GM12878 (cell line): Measurements from ENCODE around the gene CHD9. TPM values are rescaled to one million over a fixed set of nuclear protein-coding genes. Genes with fewer than 3 reads are reported as not detected.

Experiments used
- CBFB ChIP-seq: IDR thresholded peaks from 2 replicates; pipeline ENCODE4 v1.6.1; 2016; ENCODE audit warnings: antibody characterized with exemption, low read depth
- ETV6 ChIP-seq, 2 experiments: fragments of 450-650 bp in 1 of 2; IDR thresholded peaks in 1 of 2; conservative IDR thresholded peaks in 1 of 2; 2 replicates each; pipeline ENCODE4 v1.6.1; 2014; ENCODE audit warnings: antibody characterized with exemption in 1 of 2, borderline replicate concordance in 1 of 2, low read depth in 1 of 2, mild to moderate bottlenecking in 1 of 2, moderate library complexity in 1 of 2
- GATAD2B ChIP-seq: fragments of 450-650 bp; conservative IDR thresholded peaks from 2 replicates; pipeline ENCODE4 v1.6.1; 2017; ENCODE audit warnings: low read depth, mild to moderate bottlenecking, moderate library complexity
- JUND ChIP-seq: IDR thresholded peaks from 2 replicates; pipeline ENCODE4 v1.6.1; 2012; ENCODE audit warnings: low read depth, mild to moderate bottlenecking, low read length, improper control_type of control experiment, moderate library complexity
- KDM1A ChIP-seq: fragments of 200-600 bp; sonication (generic); IDR thresholded peaks from 2 replicates; pipeline ENCODE4 v1.6.1; 2016; ENCODE audit warnings: borderline replicate concordance
- MTA2 ChIP-seq: fragments of 450-650 bp; IDR thresholded peaks from 2 replicates; pipeline ENCODE4 v1.6.1; 2016; ENCODE audit warnings: low read depth, mild to moderate bottlenecking, moderate library complexity
- POLR2AphosphoS5 ChIP-seq: IDR thresholded peaks from 2 replicates; pipeline ENCODE4 v1.6.1; 2011; ENCODE audit warnings: mild to moderate bottlenecking, low read length, inconsistent platforms
- SREBF1 ChIP-seq: IDR thresholded peaks from 2 replicates; pipeline ENCODE4 v1.6.1; 2012; ENCODE audit warnings: mild to moderate bottlenecking, low read length
- TAF1 ChIP-seq: IDR thresholded peaks from 2 replicates; pipeline ENCODE4 v1.6.1; 2011; ENCODE audit warnings: mild to moderate bottlenecking, low read depth, low read length, borderline replicate concordance
- TCF12 ChIP-seq: IDR thresholded peaks from 2 replicates; pipeline ENCODE4 v1.6.1; 2011; ENCODE audit warnings: low read depth, mild to moderate bottlenecking, low read length
- ZNF274 ChIP-seq: IDR thresholded peaks from one replicate; pipeline ENCODE4 v1.8.0; 2011; ENCODE audit not compliant: insufficient read length, insufficient read depth
- polyA plus RNA-seq, 11 experiments: library from polyadenylated mRNA; depleted of rRNA in 4 of 11; unstranded in 6 of 11; stranded (reverse) in 5 of 11; fragments of >200 nt; fragmentation: Nextera tagmentation in 4 of 11; fragmentation: Illumina TruSeq in 1 of 11; extraction: Ambion mirVana in 4 of 11; extraction: Trizol in 1 of 11; gene quantifications; 1 replicate in 1 of 11; 2 replicates in 10 of 11; pipeline versions ENCODE4 v1.2.1 to v1.2.3, GENCODE V29; 2011 to 2016; ENCODE audit warnings: inconsistent platforms in 2 of 11, missing spikeins in 2 of 11, low read depth in 1 of 11
- total RNA-seq, 4 experiments: library from RNA; depleted of rRNA in 3 of 4; stranded (reverse); fragments of >200 nt in 3 of 4; fragmentation: Illumina TruSeq in 1 of 4; extraction: Trizol in 1 of 4; gene quantifications; 2 replicates each; pipeline versions ENCODE4 v1.2.1 to v1.2.3, GENCODE V29; 2013 to 2021
- TF ChIP-seq, protein P1 (sequence below): fragments of 450-650 bp; IDR thresholded peaks from 2 replicates; pipeline ENCODE4 v1.6.1; 2014; ENCODE audit warnings: mild to moderate bottlenecking
- TF ChIP-seq, protein P2 (sequence below): fragments of 450-650 bp; IDR thresholded peaks from 2 replicates; pipeline ENCODE4 v1.6.1; 2017; ENCODE audit warnings: mild to moderate bottlenecking, moderate library complexity
- TF ChIP-seq, protein P3 (sequence below): IDR thresholded peaks from 2 replicates; pipeline ENCODE4 v1.6.1; 2012; ENCODE audit warnings: improper control_type of control experiment, low read depth, low read length; ENCODE audit not compliant: insufficient replicate concordance
- TF ChIP-seq, protein P4 (sequence below): fragments of 450-650 bp; IDR thresholded peaks from 2 replicates; pipeline ENCODE4 v1.6.1; 2018; ENCODE audit warnings: mild to moderate bottlenecking, low read depth, moderate library complexity; ENCODE audit not compliant: partially characterized antibody

The CHD9 gene
- total and polyA plus RNA-seq, 10 of the 15 experiments (the other 5 are each of a cell fraction or from before 2014, with no cell fraction given): 29.2 to 95.7 (median 54.3) TPM

DNA sequence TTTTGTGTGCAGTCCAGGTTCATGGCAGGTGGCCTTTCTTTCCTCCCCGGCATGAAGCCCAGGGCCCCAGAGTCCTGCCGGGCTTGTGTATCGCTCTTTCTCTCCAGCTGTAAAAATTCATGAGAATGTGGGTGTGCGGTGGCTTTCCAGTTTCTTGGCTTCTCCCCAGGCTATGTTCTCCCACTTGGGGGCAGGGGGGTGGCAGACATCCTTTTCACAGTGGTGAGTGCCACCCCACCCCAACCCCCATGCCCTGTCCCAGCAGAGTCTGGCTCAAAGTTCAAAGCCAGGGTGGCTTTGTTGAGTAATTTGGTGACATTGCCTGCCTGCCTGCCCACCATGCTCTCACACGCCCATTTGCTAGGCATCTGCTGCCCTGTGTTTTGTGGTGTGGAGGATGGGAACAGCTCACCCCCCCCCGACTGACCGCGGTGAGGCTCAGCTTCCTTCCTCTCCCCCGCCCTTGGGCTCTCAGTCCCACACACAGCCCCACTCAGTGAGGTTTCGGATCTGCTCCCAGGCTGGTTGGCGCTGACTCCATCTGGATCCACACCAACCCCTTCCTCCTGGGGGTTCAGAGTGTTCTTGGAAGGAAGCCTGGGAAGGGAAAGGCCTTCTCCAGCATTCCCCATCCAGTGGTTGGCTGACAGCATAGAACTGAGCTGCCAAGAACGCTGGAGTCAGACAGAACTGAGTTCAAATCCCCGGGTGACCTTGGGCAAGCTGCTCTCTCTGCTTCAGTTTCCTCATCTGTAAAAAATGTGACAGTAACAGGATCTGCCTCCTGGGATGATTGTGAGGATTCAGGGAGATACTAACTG, 36.0 kb downstream of the CHD9 start (continued):
- TF ChIP-seq, protein P1, sequence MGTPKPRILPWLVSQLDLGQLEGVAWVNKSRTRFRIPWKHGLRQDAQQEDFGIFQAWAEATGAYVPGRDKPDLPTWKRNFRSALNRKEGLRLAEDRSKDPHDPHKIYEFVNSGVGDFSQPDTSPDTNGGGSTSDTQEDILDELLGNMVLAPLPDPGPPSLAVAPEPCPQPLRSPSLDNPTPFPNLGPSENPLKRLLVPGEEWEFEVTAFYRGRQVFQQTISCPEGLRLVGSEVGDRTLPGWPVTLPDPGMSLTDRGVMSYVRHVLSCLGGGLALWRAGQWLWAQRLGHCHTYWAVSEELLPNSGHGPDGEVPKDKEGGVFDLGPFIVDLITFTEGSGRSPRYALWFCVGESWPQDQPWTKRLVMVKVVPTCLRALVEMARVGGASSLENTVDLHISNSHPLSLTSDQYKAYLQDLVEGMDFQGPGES: no peak
- 0 out of 2 replicates have a peak, but pooled peaks have one; percentile 63 for TF ChIP-seq GATAD2B
- no peak for TF ChIP-seq KDM1A
- no peak for TF ChIP-seq SREBF1
- no peak; the same call in 1 of the 2 replicates for TF ChIP-seq MTA2
- TF ChIP-seq, protein P2, sequence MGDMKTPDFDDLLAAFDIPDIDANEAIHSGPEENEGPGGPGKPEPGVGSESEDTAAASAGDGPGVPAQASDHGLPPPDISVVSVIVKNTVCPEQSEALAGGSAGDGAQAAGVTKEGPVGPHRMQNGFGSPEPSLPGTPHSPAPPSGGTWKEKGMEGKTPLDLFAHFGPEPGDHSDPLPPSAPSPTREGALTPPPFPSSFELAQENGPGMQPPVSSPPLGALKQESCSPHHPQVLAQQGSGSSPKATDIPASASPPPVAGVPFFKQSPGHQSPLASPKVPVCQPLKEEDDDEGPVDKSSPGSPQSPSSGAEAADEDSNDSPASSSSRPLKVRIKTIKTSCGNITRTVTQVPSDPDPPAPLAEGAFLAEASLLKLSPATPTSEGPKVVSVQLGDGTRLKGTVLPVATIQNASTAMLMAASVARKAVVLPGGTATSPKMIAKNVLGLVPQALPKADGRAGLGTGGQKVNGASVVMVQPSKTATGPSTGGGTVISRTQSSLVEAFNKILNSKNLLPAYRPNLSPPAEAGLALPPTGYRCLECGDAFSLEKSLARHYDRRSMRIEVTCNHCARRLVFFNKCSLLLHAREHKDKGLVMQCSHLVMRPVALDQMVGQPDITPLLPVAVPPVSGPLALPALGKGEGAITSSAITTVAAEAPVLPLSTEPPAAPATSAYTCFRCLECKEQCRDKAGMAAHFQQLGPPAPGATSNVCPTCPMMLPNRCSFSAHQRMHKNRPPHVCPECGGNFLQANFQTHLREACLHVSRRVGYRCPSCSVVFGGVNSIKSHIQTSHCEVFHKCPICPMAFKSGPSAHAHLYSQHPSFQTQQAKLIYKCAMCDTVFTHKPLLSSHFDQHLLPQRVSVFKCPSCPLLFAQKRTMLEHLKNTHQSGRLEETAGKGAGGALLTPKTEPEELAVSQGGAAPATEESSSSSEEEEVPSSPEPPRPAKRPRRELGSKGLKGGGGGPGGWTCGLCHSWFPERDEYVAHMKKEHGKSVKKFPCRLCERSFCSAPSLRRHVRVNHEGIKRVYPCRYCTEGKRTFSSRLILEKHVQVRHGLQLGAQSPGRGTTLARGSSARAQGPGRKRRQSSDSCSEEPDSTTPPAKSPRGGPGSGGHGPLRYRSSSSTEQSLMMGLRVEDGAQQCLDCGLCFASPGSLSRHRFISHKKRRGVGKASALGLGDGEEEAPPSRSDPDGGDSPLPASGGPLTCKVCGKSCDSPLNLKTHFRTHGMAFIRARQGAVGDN: 0 out of 2 replicates have a peak, but pooled peaks have one; percentile 16
- no peak for TF ChIP-seq ZNF274
- TF ChIP-seq, protein P3, sequence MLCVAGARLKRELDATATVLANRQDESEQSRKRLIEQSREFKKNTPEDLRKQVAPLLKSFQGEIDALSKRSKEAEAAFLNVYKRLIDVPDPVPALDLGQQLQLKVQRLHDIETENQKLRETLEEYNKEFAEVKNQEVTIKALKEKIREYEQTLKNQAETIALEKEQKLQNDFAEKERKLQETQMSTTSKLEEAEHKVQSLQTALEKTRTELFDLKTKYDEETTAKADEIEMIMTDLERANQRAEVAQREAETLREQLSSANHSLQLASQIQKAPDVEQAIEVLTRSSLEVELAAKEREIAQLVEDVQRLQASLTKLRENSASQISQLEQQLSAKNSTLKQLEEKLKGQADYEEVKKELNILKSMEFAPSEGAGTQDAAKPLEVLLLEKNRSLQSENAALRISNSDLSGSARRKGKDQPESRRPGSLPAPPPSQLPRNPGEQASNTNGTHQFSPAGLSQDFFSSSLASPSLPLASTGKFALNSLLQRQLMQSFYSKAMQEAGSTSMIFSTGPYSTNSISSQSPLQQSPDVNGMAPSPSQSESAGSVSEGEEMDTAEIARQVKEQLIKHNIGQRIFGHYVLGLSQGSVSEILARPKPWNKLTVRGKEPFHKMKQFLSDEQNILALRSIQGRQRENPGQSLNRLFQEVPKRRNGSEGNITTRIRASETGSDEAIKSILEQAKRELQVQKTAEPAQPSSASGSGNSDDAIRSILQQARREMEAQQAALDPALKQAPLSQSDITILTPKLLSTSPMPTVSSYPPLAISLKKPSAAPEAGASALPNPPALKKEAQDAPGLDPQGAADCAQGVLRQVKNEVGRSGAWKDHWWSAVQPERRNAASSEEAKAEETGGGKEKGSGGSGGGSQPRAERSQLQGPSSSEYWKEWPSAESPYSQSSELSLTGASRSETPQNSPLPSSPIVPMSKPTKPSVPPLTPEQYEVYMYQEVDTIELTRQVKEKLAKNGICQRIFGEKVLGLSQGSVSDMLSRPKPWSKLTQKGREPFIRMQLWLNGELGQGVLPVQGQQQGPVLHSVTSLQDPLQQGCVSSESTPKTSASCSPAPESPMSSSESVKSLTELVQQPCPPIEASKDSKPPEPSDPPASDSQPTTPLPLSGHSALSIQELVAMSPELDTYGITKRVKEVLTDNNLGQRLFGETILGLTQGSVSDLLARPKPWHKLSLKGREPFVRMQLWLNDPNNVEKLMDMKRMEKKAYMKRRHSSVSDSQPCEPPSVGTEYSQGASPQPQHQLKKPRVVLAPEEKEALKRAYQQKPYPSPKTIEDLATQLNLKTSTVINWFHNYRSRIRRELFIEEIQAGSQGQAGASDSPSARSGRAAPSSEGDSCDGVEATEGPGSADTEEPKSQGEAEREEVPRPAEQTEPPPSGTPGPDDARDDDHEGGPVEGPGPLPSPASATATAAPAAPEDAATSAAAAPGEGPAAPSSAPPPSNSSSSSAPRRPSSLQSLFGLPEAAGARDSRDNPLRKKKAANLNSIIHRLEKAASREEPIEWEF: no peak
- TF ChIP-seq CBFB: peak; percentile 57; the same call in 1 of the 2 replicates
- TF ChIP-seq ETV6 (conservative IDR thresholded peaks at IDR 0.05 in 1 of 2, IDR thresholded peaks at IDR 0.05 in 1 of 2; ENCODE audit: borderline replicate concordance in 1 of 2, low read depth in 1 of 2): 0 out of 4 replicates have a peak, but pooled peaks of 1 of the 2 experiments have one; percentile 54
- TF ChIP-seq TAF1: 0 out of 2 replicates have a peak, but pooled peaks have one; percentile 19
- TF ChIP-seq JUND: no peak
- peak; percentile 48; the same call in 1 of the 2 replicates for TF ChIP-seq TCF12
- no peak; the same call in 1 of the 2 replicates for TF ChIP-seq POLR2AphosphoS5
- TF ChIP-seq, protein P4, sequence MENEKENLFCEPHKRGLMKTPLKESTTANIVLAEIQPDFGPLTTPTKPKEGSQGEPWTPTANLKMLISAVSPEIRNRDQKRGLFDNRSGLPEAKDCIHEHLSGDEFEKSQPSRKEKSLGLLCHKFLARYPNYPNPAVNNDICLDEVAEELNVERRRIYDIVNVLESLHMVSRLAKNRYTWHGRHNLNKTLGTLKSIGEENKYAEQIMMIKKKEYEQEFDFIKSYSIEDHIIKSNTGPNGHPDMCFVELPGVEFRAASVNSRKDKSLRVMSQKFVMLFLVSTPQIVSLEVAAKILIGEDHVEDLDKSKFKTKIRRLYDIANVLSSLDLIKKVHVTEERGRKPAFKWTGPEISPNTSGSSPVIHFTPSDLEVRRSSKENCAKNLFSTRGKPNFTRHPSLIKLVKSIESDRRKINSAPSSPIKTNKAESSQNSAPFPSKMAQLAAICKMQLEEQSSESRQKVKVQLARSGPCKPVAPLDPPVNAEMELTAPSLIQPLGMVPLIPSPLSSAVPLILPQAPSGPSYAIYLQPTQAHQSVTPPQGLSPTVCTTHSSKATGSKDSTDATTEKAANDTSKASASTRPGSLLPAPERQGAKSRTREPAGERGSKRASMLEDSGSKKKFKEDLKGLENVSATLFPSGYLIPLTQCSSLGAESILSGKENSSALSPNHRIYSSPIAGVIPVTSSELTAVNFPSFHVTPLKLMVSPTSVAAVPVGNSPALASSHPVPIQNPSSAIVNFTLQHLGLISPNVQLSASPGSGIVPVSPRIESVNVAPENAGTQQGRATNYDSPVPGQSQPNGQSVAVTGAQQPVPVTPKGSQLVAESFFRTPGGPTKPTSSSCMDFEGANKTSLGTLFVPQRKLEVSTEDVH: no peak
